Testis (tissue), 2 donors: Measurements from ENCODE around the gene DLG2.

Experiments
- CTCF ChIP-seq, 3 experiments: fragments of 450-650 bp in 2 of 3; fragments of 200-600 bp in 1 of 3; sonication (generic) in 1 of 3; IDR thresholded peaks; one replicate each; pipeline ENCODE4 v1.5.1; 2016 to 2019; ENCODE audit warnings: antibody characterized with exemption in 3 of 3, mild to moderate bottlenecking in 2 of 3, moderate library complexity in 1 of 3
- POLR2A ChIP-seq: fragments of 450-650 bp; IDR thresholded peaks from one replicate; pipeline ENCODE4 v1.6.1; 2017; ENCODE audit warnings: antibody characterized with exemption, mild to moderate bottlenecking, moderate library complexity

GRCh38 chr11:83715927-83716535 is 1911.1 kb downstream of the DLG2 start:
- no peak for TF ChIP-seq CTCF (IDR thresholded peaks at IDR 0.05)
- no peak for TF ChIP-seq POLR2A
